GM21381 (cell line): Measurements from ENCODE around the gene FAM228A.
"Not testable (repeated sequence)": the region's sequence is repeated elsewhere in the genome, so short reads cannot be mapped to it uniquely, and the experiment has no call there.

Experiments used
- ATAC-seq: cut with Tn5 transposase; IDR thresholded peaks from one replicate; pipeline ENCODE4 v1.9.1; 2021; ENCODE audit warnings: mild to moderate bottlenecking, moderate library complexity; ENCODE audit not compliant: unreplicated experiment

FAM228A gene

DNA sequence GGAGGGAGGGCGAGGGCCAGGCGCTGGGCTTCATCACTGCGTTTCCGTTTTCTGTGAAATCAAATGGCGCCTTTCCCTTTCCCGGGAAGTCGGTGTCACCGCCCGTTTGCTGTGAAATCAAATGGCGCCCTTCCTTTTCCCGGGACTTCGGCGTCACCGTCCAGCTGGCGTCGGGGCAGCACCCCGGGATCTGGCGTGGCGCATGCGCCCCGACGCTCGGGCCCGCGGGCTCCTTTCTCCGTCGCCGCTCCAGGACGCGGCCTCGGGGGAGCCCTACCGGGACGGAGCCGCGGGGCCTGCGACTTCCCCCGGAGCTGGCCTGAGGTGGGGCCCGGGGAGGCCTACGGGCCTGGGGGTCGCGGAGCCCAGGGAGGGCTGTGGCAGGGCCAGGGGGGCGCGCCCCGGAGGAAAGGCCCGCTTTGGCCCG, at the start of gene FAM228A:
TSS of gene FAM228A (plus strand) at position 203 of the 427 bp plus-strand sequence. CDS start 428 bp downstream, outside the sequence.
- ATAC-seq, result no peak

DNA sequence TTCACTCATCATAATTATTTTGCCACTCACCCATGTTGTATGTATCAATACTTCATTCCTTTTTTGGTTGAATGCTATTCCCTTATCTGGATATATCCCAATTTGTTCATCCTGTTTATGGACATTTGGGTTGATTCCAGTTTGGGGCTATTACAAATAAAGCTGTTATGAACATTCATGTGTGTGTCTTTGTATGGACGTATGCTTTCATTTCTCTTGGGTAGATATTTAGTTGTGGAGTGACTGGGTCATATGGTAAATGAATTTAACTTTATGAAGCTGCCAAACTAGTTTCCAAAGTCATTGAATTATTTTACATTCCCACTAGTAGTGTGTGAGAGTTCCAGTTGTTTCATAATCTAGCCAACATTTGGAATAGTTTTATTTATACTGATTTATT, 48.9 kb upstream of the FAM228A start:
- no peak for ATAC-seq

GRCh38 chr2:24132543-24132942, 42.3 kb upstream of the FAM228A start:
- no peak for ATAC-seq

DNA sequence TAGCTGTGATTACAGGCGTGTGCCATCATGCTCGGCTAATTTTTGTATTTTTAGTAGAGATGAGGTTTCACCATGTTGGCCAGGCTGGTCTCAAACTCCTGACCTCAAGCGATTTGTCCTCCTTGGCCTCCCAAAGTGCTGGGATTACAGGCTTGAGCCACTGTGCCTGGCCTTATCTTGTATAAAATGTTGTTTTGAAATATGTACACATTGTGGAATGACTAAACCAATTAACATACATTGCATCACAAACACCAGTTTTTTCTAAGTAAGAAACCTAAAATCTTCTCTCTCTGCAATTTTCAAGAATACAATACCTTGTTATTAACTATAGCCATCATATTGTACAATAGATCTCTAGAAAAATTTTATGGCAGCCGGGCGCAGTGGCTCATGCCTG, 34.5 kb upstream of the FAM228A start:
- ATAC-seq, result not testable (repeated sequence)

DNA sequence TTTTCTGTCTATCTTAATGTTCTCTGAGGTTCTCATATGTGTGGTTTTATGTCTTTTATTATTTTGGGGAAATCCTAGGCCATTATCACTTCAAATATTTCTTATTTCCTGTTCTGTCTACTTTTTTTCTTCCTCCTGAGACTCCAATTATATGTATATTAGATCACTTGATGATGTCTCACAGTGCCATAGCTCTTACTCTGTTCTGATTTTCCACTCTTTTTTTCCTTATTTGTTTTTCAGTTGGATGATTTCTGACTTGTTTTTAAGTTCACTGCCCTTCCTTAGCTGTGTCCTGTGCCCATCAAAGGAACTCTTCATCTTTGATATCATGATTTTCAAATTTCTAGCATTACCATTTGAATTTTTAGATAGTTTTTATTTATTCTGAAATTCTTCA, 27.5 kb upstream of the FAM228A start:
- no peak for ATAC-seq

DNA sequence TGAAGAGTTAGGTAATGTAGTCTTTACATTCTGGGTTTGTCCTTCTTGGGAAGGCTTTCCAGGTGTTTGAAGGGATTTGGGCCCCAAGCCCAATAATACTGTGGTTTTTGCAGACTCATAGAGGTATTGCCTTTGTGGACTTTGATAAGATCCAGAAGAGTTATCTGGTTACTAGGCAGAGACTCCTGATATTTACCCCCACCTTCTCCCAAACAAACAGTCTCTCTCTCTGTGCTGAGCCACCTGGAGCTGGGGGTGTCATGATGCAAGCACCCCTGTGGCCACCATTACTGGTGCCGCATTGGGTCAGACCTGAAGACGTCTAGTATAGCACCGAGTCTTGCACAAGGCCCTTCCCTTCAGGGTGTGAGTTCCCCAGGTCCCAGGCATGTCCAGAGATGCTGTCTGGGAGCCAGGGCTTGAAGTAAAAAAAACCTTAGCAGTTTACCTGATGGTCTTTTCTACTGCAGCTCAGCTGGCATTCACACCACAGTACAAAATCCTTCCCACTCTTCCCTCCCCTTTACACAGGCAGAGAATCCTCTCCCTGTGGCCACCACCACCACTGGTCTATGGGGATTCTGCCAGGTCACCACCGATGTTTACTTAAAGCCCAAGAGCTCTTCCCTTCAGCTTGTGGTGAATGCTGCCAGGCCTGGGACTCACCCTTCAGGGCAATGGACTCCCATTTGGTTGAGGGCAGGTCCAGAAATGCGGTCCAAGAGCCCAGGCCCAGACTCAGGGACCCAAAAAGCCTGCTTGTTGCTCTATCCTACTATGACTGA, 22.2 kb upstream of the FAM228A start:
- no peak for ATAC-seq

DNA sequence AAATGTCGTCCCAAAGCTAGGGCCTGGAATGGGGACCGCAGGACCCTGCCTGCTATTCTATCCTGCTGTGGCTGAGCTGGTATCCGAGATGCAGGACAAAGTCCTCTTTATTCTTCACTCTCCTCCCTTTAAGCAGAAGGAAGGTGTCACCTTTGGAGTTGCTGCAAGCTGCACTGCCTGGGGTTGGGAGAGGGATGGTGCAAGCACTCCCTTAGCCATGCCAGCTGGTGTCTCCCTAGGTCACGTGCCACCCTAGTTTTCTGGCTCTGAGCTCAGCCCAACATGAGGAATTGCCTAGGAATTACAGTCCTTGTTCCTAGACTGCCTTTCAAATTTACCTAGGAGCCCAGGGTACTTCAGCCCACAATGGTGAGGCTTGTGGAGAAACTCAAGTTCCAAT, 21.4 kb upstream of the FAM228A start:
- ATAC-seq, result no peak

DNA sequence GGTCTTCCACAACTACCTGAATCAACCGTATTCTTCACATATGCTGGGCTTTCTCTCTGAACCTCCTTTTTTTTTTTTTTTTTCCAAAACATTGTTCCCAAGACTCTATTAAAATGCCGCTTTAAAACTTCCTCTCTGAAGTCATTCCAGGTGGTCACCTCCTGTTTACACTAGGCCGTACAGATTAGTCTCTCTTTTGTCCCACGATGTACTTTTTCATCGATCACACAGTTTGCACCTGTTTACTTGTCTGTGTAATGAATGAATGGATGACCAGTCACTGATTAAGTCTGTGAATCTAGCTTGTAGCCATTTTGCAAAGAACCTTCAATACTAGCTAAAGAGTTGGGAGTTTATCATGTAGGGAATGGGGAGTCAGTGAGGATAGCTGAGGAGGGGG, 16.7 kb upstream of the FAM228A start:
- no peak for ATAC-seq

- no peak for ATAC-seq
Observed at GRCh38 chr2:24159708-24160107, 15.1 kb upstream of the FAM228A start.

DNA sequence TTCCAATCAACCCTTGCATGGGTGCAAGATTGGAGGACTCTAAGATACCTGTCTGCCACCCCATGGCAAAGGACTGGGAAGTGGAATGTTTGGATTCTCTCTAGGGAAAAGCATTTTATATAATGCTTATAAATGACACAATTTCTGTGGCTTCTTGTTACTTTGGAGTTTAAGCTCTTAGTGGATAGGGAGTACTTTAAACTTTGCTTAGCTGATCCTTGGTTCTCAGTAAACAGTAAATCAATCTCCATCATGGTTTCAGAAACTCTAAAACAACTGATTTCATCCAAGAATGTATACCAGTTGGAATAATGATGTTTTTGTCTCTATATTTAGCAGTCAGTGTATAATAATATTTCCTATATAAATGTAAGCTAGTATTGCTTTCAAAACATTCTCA, 14.1 kb upstream of the FAM228A start:
- ATAC-seq, result no peak

GRCh38 chr2:24162494-24162893, 12.4 kb upstream of the FAM228A start:
- no peak for ATAC-seq

- no peak for ATAC-seq
Observed at GRCh38 chr2:24163186-24163585, 11.7 kb upstream of the FAM228A start.

DNA sequence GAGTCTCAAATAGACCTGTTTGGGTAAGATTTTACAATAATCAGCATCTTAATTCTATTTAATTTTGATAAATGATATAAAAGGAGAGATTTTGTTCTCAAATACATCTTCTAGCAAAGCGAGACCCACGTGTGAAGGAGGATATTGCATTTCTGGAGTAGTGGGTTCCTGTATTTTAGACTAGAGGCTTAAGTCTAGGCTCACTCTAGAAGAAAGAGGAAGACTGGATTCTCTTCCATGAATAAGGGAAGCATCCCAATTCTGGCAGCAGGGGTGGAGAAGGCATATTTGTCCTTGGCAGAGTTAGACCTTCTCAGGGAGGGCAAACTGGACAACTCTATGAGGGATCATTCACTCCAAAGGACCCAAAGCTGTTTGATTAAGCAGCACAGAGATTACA, 11.3 kb upstream of the FAM228A start:
- ATAC-seq, result no peak

- peak; percentile 43 for ATAC-seq
Observed at GRCh38 chr2:24164416-24164973, 10.4 kb upstream of the FAM228A start.

- no peak for ATAC-seq
Observed at GRCh38 chr2:24169023-24169422, 5.8 kb upstream of the FAM228A start.

GRCh38 chr2:24175631-24176187, 856 bp downstream of the FAM228A start:
- ATAC-seq, result no peak

DNA sequence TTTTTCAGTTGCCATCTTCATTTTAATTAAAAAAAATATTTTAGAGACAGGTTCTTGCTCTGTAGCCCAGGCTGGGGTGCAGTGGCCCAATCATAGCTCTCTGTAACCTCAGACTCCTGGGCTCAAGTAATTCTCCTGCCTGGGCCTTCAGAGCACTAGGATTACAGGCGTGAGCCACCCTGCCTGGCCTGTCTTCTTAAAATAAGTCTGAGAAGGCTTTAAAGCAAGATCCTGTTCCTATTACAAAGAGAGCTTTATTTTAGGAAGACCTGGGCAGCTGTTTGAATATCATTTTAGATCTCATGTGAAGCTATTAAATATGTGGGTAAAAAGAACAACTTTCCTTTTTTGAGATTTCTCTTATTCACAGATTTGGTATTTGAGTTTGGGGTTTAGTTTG, 1.5 kb downstream of the FAM228A start:
- ATAC-seq, result no peak

GRCh38 chr2:24179683-24180082, 4.8 kb downstream of the FAM228A start:
- ATAC-seq, result no peak

- no peak for ATAC-seq
Observed at GRCh38 chr2:24181849-24182248, 7.0 kb downstream of the FAM228A start.

GRCh38 chr2:24182507-24182906, 7.7 kb downstream of the FAM228A start:
- no peak for ATAC-seq

DNA sequence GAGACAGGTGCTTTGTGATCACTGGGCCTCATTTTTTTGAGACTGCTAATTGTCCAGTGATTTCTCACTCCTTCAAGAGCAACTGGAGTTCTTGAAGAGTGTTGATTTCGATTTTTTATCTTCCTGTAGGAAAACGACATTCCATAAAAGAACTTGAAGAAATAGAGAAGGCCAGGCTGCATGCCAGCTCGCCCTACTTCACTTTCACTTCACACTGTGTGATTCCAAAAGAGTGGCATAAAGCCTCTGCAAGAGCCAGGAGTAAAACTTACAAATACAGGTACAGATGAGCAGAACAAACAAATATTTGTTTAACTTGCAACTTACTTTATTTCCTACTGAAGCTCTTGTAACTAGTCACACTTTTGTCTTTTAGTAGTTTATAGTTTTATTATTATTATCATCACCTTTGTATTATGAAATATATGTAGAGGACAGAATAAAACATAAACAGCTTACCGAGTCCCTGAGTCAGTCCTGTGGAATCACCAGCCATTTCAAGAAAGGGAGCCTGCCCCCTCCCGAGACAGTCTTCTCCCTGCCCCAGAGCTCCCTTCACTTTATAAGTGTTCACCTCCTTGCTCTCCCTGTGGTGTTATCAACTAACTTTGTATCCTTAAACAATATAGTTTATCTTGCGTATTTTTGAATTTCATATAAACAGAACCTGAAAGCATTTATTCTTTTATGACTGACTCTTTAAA, 8.7 kb downstream of the FAM228A start:
- no peak for ATAC-seq

GRCh38 chr2:24189551-24189950, 14.7 kb downstream of the FAM228A start:
- ATAC-seq, result no peak
